ENCODE measurements around the gene DMRT2.

The DMRT2 gene

DNA sequence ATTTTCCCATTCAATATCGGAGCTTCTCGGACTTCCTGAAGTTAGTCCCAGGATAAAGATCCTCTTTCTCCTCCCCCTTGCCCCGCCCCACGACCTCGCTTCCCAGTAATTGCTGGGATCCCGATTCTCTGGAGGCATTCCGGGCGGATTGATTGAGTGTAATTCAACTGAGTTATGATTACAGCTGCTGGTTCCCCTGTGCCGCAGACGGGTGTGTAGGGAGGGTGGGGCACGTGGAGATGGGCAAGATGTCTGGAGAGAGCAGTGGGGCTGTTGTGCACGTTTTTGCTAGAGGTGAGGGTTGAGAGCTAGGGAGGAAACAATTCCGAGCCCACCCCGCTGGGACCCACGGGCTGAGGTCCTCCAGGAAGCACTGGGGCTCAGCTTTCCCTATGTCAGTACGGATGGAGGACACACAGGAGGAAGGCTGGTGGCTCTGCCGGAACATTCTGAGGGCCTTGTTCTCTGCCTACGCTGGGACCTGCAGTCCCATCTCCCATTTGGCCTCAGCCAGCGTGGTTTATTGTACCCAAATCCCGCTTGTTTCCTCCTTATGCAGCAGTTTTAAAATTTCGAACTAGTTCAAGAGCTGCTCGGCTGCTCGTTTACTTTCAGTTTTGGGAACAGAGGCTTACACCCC is 2.4 kb upstream of the DMRT2 start:
- DNase-seq (ENCODE audit: low read depth in 2 of 2): no peak

DNA sequence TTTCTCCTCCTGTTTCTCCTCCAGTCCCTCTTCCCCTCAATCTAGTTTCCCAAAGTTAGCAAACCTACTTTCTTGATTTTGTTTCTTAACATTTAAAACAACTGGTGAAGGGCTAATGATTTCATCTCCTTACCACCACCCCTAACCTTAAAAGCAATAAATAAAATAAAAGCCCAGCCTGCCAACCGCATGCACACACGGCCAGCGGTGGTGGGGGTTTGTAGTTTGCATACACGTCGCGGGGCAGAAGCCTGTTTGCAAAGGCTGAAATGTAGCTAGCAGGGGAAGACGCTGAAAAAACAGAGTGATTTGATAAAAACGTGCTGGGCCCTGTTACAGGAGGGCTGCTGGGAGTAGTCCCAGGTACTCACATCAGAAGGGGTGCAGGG is 1.9 kb upstream of the DMRT2 start:
- DNase-seq (ENCODE audit: low read depth in 2 of 2): no peak

DNA sequence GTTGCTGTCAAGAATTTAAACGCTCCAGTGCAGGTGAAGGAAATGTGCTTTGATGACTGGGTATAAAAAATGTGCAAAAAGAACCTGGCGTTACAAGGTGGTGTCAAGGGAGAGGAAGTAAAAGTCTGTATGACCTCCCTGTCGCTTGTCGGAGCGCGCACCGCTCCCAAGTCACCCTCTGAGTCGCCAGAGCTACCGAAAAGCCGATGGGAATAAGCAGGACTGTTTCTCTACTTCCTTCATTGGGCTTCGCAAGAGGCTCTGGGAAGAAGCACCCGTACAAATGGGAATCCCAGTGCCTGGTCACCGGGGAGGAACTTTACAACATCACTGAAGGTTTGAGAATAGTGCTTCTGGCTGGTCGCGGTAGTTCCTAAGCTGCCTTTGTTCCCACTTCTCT is 1.3 kb upstream of the DMRT2 start:
- no peak for DNase-seq (ENCODE audit: low read depth in 2 of 2)

DNA sequence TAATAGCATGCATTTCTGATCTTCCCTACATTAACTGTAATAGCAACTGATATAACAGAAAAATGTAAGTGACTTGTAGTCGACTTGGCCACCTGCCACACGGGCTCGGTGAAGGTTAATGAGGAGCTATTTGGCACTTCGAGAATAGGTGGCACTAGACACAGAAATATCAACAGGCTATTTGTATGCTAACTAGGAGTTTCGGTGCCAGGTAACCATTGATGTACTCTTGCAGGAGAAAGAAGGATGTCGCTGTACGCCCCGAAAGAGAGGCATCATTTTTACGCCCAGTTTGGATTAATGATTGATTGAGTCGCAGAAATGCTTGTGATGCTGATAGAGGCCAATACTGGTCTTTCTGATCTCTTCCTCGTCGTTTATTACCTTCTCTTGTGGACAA is 516 bp upstream of the DMRT2 start:
- DNase-seq (ENCODE audit: low read depth in 2 of 2): no peak

DNA sequence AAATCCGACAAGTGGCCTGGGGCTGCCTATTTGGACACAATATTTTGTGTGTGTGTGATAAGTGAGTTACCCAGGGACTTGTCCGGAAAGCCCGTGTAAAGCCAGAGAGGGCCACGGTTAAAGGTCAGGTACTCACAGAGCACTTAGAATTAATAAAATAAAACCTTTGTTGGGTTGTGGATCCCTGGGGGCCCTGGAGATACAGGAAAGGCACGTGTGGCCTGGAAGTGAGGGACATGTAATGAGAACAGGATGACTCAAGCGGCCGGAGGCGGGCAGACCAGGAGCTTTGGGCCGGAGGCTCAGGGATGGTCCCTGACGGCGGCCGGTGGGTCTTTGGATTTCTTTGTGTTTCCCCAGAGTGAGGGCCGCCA is 1.0 kb downstream of the DMRT2 start:
- DNase-seq (ENCODE audit: low read depth in 2 of 2): no peak

DNA sequence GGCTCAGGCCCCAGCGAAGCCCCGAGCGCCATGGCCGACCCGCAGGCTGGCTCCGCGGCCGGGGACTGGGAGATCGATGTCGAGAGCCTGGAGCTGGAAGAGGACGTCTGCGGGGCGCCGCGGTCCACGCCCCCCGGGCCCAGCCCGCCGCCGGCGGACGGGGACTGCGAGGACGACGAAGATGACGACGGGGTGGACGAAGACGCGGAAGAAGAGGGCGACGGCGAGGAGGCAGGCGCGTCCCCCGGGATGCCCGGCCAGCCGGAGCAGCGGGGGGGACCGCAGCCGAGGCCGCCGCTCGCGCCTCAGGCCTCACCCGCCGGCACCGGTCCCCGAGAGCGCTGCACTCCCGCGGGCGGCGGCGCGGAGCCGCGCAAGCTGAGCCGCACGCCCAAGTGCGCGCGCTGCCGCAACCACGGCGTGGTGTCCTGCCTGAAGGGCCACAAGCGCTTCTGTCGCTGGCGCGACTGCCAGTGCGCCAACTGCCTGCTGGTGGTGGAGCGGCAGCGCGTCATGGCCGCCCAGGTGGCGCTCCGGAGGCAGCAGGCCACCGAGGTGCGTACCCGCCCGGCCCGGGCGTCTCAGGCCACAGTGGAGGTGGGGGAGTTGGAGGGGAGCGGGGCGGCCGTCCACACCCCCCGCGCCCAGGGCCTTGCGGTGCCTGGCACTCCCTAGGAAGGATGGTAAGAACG is 1.6 kb downstream of the DMRT2 start:
- DNase-seq (ENCODE audit: low read depth in 2 of 2): no peak

DNA sequence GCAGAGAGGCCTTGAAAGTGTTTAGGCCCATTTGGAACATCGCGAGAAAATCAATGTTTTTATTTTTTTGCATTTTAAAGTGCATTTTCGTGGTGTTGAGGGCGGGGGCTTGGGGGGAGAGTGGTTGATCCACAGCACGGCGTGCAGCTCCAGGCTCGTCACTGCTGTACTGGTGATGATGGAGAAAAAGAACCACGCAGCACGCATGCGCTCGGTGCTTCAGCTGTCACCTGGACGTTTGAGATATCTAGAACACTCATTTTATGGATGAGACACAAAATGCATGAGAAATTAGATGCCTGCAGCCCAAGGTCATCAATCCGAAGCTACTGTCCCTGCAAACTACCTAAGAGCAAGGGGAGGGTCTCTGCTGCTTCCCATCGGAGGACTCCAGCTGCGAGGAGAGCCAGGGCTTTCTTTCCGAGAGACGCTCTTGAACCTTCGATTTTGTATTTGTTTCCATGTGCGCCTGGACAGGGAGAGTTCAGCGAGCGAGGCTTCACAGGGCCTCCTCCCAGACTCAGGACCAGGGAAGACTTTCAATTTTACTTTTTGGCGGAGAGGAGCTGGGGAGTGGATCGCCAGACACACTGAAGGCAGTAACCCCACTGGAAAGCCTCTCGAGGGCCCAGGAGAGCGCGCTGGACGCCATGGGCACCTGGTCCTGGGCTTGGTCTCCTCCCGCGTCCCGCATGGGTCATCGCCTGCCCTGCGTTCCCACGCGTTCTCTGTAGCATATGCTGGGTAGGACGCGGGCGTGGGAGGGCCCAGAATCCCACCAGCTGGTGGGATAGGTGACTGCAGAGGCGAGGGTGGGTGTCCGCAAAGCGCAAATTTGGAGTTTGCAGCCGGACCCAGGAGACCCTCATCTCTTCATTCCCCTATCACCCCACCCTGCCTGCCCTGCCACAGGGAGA is 2.5 kb downstream of the DMRT2 start:
- no peak for DNase-seq (ENCODE audit: low read depth in 2 of 2)

DNA sequence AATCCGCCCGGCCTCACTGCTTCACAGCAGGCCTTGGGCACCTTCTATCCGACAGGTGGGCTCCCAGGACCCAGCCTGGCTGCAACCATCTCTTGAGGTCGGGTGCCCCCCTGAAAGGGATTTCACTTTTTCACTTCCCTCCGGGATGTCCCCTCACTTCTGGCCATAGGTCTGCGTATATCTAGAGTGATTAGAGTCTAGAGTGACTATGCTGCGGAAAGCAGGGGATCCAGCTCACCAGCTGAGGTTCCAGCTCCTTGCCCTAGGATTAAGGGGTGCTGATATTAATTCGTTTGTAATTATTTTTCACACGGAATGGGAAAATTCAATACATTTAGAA is 3.1 kb downstream of the DMRT2 start:
- DNase-seq (ENCODE audit: low read depth in 2 of 2): no peak

DNA sequence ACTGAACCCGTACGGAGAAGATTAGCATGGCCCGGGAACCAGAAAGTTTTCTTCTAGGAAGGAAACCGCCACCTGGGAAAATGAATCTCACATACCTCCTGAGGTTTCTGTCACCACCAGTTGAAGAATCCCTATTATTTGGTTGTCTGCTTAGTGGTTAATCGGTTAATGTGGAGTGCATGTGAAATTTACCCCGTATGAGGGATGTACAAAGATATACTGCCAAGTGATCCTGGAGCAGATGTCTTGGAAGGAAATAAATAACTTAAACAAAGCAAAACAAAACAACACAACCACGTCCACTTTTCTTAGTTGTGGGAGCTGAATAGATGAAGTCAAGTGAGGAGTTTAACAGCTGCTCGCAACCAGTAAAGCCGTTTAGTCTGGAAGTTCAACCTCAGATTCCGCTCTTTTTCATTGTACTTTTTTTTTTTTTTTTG is 3.8 kb downstream of the DMRT2 start:
- no peak for DNase-seq (ENCODE audit: low read depth in 2 of 2)

DNA sequence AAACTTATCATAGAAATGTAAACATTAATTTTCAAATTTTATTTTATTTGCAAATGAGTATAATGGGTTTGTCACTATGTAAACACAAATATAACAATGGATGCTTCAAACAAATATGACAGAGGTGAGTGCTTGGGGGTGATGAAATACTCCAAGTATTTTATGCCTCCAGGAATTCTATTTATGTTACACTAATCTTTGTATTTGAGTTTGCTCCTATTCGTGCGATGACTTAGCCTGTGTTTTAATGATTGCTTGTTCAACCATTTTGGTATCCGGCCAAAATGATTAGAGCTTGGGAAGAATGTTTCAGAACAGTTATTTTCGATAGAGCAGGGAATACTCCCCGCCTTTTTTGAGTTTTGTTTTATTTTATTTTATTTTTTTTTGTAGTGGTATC is 5.0 kb downstream of the DMRT2 start:
- DNase-seq (ENCODE audit: low read depth in 2 of 2): no peak

DNA sequence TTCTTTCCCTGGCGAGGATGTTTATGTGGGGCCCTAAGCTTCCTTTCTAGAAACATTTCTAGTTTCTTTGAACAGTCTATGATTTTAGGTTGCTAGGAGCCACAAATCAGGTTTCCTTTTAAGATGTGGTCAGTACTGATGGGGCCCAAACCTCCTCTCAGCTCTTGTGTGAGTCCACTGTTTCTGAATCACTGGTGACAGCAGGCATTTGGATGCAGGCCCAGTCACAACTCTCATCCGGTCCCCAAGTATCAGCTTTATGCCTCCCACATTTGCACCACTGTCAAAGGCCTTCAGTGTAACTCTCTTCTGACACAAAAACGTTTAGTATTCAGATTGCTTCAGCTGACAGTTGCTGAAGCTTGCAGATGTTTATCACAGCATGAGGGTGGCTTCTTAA is 7.8 kb downstream of the DMRT2 start:
- DNase-seq (ENCODE audit: low read depth in 2 of 2): no peak

DNA sequence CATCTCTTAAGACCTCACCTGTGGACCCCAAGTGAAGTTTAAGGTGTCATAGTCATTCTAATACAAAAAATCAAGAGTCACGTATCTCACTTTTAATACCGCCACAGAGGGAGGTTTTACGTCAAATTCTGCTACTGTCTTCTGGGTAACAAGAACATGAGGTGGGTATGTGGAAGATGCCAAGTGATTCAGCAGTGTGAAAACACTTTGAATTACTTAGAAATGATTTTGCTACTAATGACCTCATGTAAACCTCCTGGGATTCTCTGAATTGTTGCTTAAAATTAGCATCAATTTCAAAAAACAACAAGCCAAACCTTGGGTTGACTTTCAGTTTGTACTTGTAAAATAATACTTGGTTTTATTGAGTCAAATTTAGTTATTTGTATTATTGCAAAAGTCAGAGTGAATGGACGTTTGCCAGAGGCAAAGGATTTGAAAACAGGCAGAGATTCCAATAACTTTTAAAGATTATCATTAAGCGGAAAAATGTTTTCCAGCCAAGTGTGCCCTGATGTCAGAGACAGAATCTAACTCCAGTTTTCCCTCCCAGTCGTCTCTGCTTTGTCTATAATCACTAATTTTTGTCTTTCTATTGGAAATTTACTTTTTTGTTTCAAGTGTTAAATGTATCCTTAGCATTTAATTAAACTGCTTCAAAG is 8.8 kb downstream of the DMRT2 start:
- DNase-seq (ENCODE audit: low read depth in 2 of 2): no peak

DNA sequence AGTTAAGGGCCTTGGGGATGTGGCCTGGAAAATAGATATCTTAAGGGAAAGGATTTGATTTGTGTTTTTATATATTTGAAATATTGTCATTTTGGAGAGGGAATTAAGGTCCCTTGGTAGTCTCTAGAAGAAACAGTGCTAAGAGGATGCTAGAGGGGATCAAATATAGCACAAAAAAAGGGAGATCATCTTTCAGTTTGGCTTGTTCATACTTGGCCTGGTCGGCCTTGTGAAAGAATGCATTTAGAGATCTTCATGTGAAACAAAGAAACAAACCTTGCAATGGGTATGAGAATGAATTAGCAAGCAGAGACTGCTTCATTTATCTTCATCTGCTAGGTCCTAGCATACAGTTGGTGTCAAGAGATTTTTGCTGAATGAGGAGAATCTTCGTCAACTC is 15.0 kb downstream of the DMRT2 start:
- no peak for DNase-seq (ENCODE audit: low read depth in 2 of 2)

DNA sequence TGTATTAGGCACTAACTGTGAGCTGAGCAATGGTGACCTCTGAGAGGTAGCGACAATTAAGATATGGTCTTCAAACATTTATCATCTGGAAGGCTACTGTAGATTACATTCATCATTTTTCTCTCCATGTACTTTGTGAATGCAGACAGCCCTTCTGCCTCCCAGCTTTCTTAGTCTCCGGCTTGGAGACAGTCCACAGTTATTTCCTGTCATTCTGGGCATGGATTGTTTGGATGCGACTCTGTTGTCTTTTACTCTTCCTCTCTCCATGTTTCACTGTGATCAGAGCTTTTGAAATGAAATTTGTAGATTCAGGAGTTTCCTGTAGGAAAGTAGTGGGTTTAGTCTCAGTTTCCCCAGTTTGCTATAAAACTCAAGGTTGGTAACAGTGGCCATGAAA is 20.5 kb downstream of the DMRT2 start:
- no peak for DNase-seq (ENCODE audit: low read depth in 2 of 2)

DNA sequence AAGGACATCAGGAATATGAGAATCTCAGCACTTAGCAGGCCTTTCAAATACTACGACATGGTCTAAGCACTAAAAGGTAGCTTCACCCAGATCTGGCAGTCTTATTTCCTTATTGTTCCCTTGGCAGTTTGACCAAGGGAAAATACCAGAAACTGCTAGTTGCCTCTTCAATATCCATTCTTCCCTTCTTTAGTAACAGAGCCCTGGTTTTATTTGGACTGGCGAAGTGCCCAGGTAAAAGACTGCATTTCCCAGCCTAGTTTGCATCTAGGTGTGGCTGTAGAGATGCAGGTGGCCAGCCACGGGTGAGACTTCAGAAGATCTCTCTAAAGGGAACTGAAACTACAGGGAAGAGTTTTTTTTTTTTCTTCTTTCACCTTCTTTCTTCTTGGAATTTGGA is 21.6 kb downstream of the DMRT2 start:
- no peak for DNase-seq (ENCODE audit: low read depth in 2 of 2)

DNA sequence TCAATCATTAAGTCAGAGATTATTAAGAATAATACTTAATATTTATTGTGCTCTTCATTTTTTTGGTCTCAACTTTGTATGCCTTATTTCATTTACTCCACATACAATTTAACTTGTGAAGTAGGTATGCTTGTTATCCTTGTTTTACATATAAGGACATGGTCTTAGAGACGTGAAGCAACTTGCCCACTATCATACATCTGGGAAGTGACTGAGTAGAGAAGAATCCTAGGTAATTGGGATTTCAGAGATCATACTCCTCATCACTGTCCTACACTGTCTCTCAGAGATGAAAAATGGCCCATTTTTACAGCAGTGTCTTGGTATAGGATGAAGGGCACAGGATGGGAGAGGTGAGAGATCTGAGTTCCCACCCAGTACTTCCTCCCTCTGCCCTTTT is 23.3 kb downstream of the DMRT2 start:
- DNase-seq (ENCODE audit: low read depth in 2 of 2): no peak

DNA sequence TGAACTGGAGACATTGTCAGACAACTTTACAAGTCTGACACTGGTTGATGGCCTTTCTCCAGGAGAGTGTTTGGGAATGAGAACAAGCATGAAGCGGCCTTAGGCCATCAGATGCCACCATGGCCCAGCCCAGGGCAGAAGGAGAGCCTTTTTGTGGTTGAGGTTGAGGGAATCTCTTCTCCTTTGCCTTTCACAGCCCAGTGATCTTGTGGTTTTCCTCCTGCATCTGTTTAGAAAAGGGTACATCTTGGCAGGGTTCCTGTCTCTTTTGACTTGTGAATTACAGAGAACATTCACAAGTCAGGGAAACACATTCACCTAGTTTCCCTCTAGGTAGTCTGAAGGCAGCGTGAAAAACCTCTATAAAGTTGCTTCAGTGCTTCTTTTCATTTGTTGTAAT is 27.5 kb downstream of the DMRT2 start:
- DNase-seq (ENCODE audit: low read depth in 2 of 2): no peak

DNA sequence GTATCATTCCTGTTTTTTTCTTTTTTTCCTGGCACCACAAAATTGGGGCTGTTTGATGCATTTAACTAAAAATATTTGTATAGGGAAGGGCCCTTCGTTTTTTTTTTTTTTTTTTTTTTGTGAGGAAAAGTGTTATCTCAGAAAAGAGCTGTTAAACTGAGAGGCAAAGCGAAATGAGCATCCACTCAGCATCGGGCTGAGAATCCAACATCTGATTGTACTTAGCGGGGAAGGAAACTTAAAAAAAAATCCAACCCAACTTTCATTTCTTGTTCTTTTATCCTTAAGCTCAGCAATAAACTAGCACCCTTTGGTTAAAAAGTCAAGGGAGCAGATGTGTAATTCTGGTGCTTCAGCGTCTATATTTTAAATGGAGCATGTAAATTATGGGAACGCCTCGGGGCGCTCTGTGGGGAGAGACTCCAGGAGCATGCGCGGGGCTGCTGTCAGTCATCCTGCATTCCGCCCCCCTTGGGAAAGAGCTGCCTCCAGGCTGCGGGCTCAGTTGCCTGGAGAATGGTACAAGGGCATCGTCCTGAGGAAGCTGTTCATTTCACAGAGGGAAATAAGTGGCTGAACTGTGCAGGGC is 33.3 kb downstream of the DMRT2 start:
- no peak for DNase-seq (ENCODE audit: low read depth in 2 of 2)

DNA sequence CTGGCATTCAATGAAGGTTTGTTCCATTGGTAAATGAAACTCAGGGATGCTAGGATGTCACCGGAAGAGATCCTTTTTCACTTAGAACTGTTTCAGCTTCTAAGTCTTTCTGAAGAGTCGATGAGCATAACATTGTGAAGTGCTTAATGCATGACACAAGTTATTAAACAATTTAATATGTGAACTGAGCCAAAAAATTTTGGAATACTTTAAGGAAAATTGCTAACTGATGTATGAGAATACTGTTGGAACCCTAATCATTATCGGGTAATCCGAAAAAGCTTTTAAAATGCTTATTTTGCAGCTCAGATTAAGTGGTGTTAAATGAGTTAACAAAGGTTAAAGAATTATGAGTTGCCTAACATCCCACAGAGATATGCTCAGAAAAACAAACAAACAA is 34.9 kb downstream of the DMRT2 start:
- DNase-seq (ENCODE audit: low read depth in 2 of 2): no peak

DNA sequence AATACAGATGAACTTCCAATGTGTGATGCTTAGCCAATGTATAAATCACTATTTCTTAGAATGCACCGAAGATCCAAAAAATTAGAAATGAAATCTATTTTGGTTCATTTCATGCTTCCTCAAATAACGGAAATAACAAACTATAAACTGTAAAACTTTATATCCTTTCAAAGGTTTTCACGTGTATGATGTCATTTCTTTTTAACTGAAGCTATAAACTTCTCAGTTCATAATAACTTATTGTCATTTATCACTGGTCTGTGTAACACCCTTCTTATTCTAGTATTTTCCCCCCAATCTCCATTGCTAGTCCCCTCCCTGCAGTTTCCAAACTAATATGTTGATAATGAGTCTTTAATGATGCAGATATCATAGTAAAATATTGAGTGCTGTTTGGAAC is 36.4 kb downstream of the DMRT2 start:
- no peak for DNase-seq (ENCODE audit: low read depth in 2 of 2)

DNA sequence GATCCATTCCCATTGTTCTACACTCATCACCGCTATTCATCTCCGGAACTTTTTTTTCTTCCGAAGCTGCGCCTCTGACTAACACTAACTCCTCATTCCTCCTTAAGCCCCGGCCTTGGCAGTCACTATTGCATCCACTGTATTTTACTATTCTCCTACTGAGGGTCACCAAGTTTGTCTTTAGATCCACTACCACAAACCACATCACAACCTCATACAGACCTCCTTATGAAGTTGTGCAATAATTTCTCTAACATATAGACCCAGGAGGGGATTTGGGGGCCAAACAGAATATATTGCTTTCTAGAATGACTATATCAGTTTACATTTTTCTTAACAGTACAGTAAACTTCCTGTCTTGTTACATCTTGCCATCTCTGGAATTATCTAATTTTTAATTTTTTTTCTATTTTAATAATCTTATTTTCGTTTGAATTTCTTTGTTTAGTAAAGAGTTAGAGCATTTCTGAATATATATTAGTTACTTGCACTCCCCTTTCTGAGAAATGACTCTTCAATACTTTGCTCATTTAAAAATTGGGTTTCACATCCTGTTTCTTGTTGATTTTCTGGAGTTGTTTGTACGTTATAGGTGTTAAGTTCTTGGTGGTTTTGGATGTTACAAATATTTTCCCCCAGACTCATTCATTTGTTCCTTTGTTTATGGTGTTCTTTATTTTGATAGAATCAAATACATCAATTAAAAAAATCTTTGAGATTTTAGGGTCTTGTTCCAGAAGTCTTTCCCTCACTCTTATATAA is 37.1 kb downstream of the DMRT2 start:
- DNase-seq (ENCODE audit: low read depth in 2 of 2): no peak

All from stimulated activated CD8-positive, alpha-beta memory T cell treated with anti-CD3 and anti-CD28 coated beads, Interleukin-2, amount 100 ng/mL, for 1 hour (primary cell).